ENCODE data around the gene TEKTIP1. TPM values are rescaled to one million over a fixed set of nuclear protein-coding genes. Genes with fewer than 3 reads are reported as not detected.

Gene TEKTIP1
- polyA plus RNA-seq, 1 donor from 2014 or later: not detected

DNA sequence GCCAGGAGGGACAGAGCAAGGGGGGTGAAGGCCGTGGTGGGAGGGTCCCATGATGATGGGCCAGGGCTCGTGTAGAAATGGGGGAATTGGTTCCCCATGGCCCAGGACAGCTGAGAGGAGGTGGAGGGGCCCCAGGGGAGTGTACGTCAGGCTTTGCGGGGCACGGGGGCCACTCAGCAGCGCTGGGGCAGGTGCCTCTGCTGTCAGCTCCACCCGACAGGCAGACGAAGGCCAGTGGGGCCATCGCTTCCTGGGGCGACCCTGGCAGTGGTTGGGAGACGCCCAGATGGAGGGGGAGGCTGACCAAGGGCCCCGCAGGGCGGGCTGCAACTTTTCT, 1.9 kb upstream of the TEKTIP1 start:
- H3K9ac ChIP-seq (ENCODE audit: low read length): no peak overlapping the region

GRCh38 chr19:3537438-3538240, 1.3 kb upstream of the TEKTIP1 start:
- Histone ChIP-seq H3K27ac (ENCODE audit: low read length) (no peak overlapping the region), H3K79me2 (replicated peaks; ENCODE audit: insufficient read depth, low read length) (no peaks in the 10 kb centered on the region), H3K9me2 (ENCODE audit: insufficient read depth, low read length) (no peaks in the 10 kb centered on the region), H3K9me3 (ENCODE audit: low read length) (no peaks in the 10 kb centered on the region), H3K36me3 (ENCODE audit: insufficient read depth, low read length) (no peaks in the 10 kb centered on the region), H3K4me3 (ENCODE audit: low read length) (no peak overlapping the region), H3K9ac (ENCODE audit: low read length) (no peak overlapping the region), H3F3A (ENCODE audit: insufficient read depth, low read length, poor library complexity, severe bottlenecking) (no peaks in the 10 kb centered on the region), H4K20me1 (ENCODE audit: insufficient read depth) (no peaks in the 10 kb centered on the region), H2AFZ (ENCODE audit: low read depth, low read length) (no peak overlapping the region), H3K27me3 (ENCODE audit: insufficient read depth, low read depth, low read length) (no peaks in the 10 kb centered on the region), H3K4me2 (ENCODE audit: low read length) (no peak overlapping the region)
- TF ChIP-seq EZH2 (IDR thresholded peaks at IDR 0.05; ENCODE audit: borderline replicate concordance, insufficient read depth, low read length, poor library complexity, severe bottlenecking): no peak
- no peak for TF ChIP-seq POLR2AphosphoS5 (IDR thresholded peaks at IDR 0.05)
- no peak for TF ChIP-seq SMC3 (conservative IDR thresholded peaks at IDR 0.05; ENCODE audit: poor library complexity)
- no peak for TF ChIP-seq RAD21 (conservative IDR thresholded peaks at IDR 0.05)
- TF ChIP-seq CTCF (IDR thresholded peaks at IDR 0.05; ENCODE audit: poor library complexity, severe bottlenecking): no peak
- TF ChIP-seq, protein P1, sequence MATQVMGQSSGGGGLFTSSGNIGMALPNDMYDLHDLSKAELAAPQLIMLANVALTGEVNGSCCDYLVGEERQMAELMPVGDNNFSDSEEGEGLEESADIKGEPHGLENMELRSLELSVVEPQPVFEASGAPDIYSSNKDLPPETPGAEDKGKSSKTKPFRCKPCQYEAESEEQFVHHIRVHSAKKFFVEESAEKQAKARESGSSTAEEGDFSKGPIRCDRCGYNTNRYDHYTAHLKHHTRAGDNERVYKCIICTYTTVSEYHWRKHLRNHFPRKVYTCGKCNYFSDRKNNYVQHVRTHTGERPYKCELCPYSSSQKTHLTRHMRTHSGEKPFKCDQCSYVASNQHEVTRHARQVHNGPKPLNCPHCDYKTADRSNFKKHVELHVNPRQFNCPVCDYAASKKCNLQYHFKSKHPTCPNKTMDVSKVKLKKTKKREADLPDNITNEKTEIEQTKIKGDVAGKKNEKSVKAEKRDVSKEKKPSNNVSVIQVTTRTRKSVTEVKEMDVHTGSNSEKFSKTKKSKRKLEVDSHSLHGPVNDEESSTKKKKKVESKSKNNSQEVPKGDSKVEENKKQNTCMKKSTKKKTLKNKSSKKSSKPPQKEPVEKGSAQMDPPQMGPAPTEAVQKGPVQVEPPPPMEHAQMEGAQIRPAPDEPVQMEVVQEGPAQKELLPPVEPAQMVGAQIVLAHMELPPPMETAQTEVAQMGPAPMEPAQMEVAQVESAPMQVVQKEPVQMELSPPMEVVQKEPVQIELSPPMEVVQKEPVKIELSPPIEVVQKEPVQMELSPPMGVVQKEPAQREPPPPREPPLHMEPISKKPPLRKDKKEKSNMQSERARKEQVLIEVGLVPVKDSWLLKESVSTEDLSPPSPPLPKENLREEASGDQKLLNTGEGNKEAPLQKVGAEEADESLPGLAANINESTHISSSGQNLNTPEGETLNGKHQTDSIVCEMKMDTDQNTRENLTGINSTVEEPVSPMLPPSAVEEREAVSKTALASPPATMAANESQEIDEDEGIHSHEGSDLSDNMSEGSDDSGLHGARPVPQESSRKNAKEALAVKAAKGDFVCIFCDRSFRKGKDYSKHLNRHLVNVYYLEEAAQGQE (IDR thresholded peaks at IDR 0.05; ENCODE audit: borderline replicate concordance): no peak
- TF ChIP-seq MXI1 (conservative IDR thresholded peaks at IDR 0.05; ENCODE audit: poor library complexity, severe bottlenecking): no peak
- no peak for TF ChIP-seq EP300 (conservative IDR thresholded peaks at IDR 0.05; ENCODE audit: poor library complexity, severe bottlenecking)
- TF ChIP-seq TAF1 (IDR thresholded peaks at IDR 0.05; ENCODE audit: low read depth): no peak

More for the DNA sequence above, 1.9 kb upstream of the TEKTIP1 start:
- Histone ChIP-seq H2AFZ (ENCODE audit: low read depth, low read length) (no peak overlapping the region), H3F3A (ENCODE audit: insufficient read depth, low read length, poor library complexity, severe bottlenecking) (no peaks in the 10 kb centered on the region), H3K27ac (ENCODE audit: low read length) (no peak overlapping the region), H3K4me2 (ENCODE audit: low read length) (no peak overlapping the region), H3K9me3 (ENCODE audit: low read length) (no peaks in the 10 kb centered on the region), H4K20me1 (ENCODE audit: insufficient read depth) (no peaks in the 10 kb centered on the region), H3K36me3 (ENCODE audit: insufficient read depth, low read length) (no peaks in the 10 kb centered on the region), H3K9me2 (ENCODE audit: insufficient read depth, low read length) (no peaks in the 10 kb centered on the region), H3K27me3 (ENCODE audit: insufficient read depth, low read depth, low read length) (no peaks in the 10 kb centered on the region), H3K79me2 (replicated peaks; ENCODE audit: insufficient read depth, low read length) (no peaks in the 10 kb centered on the region), H3K4me3 (ENCODE audit: low read length) (no peak overlapping the region)
- TF ChIP-seq, protein P1 (IDR thresholded peaks at IDR 0.05; ENCODE audit: borderline replicate concordance): no peak
- no peak for TF ChIP-seq MXI1 (conservative IDR thresholded peaks at IDR 0.05; ENCODE audit: poor library complexity, severe bottlenecking)

Data from neural cell (in vitro differentiated cells).